GM19043 (cell line): ENCODE data around the gene PROCA1.
"Not testable (repeated sequence)": the region's sequence is repeated elsewhere in the genome, so short reads cannot be mapped to it uniquely, and the experiment has no call there.

ENCODE experiments used
- ATAC-seq: cut with Tn5 transposase; IDR thresholded peaks from one replicate; pipeline ENCODE4 v1.9.1; 2021; ENCODE audit warnings: low read depth; ENCODE audit not compliant: unreplicated experiment

Gene PROCA1

DNA sequence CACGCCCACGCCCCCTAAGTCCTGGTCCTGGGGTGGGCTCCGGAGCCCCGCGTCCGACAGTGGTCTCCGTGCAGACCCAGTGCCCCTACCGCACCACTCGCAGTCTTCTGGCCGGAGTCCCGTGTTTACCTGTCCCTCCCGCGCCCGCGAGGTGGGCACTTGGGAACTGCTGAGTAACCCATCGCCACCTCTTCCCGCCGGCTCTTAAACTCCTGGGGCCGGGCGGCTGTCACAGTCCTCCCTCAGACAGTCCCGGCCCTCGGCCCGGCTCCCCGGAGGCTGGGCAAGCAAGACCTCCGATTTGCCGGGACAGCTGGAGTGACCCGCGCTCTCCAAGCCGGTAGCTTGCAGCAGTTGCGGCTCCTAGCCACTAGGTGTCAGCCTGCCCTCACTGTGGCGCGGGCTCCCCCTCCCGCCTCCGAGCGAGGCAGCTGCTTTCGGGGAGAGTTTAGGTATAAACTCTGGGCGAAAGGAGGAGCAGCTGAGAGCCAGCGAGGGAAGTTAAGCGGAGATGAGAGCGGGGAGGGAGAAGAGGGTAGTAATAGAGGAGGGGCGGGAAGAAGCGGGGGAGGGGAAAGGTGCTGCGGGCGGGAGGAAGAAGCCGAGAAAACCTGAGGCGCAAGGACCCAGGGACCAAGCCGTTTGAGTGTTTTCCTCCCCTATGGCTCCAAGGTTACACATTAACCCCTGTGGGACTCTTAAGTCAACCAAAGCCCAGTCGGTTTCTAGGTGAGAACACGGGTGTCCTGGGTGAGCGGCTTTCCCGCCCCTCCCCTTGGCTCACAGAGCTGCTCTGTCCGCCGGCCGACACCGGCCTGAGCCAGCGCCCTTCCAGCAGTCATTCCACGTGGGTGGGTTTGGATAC is 15.2 kb upstream of the PROCA1 start:
- ATAC-seq, result peak; percentile 38

DNA sequence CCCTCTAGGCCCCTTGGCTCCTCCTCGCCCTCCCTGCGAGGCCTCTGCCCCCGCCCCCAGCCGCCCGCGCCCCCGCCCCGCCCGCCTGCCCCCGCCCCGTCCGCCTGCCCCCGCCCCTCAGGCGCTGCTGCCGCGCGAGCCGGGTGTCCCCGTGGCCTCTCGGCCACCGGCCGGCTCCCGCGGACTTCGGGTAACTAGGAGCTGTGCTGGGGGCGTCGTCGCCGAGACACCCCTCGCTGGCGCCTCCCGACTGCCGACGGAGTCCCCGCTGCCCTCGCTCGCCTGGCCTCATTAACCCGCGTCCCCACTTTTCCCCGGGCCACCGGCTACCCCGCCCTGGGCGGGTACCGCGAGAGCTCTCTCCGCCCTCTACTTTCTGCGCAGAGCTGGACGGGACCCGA is 14.5 kb upstream of the PROCA1 start, which contains the start of gene TLCD1:
TLCD1 (minus strand) TSS at position 8 of the 401 bp plus-strand sequence. CDS start 136 bp downstream, outside the sequence.
- no peak for ATAC-seq

DNA sequence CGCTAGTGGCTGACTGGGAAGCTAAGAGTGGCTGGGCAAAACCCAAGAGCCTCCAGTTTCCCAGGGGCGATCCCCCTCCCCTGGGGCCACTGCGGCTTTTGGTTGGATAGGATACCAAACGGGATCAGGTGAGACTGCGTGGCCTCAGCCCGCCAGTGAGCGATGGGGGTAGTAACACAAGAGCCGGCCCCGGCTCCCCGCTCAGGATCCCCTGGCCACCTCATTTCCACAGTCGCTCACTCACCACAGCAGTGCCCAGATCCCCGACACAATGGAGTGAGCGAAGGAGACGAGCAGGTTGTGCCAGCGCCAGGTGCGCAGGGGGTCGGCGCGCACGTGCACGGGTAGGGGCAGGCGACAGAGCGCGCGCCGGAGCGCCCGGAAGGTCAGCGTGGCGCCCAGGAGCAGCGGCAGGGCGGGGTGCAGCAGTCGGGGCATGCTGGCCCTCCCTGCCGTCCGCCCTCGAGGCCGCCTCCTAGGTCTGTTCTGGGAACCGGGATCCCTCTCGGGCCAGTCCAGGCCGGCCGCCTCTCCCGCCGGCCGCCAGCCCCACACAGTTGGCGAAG is 14.1 kb upstream of the PROCA1 start:
- ATAC-seq, result no peak

DNA sequence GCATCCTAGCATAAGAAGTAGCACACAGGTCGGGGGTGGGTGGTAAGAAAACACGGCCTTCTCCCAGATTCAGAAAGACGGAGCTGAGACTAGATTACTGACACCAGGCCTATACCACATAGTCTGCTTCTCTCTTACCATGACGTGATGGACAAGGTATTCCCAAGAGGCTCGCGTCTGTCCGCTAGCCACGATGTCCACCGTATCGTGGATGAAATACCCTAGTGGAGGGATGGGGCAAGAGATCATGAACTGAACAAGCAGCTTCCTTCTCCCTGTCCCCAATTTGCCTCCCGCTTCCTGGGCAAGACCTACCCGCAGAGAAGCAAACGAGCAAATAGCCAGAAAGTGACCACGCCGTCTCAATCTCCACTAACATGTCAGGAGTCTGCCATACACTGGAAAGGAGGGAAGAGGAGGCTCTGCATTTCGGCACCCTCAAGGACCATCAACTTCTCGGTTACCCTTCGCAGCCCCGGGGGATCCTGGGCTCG is 13.5 kb upstream of the PROCA1 start:
- no peak for ATAC-seq

DNA sequence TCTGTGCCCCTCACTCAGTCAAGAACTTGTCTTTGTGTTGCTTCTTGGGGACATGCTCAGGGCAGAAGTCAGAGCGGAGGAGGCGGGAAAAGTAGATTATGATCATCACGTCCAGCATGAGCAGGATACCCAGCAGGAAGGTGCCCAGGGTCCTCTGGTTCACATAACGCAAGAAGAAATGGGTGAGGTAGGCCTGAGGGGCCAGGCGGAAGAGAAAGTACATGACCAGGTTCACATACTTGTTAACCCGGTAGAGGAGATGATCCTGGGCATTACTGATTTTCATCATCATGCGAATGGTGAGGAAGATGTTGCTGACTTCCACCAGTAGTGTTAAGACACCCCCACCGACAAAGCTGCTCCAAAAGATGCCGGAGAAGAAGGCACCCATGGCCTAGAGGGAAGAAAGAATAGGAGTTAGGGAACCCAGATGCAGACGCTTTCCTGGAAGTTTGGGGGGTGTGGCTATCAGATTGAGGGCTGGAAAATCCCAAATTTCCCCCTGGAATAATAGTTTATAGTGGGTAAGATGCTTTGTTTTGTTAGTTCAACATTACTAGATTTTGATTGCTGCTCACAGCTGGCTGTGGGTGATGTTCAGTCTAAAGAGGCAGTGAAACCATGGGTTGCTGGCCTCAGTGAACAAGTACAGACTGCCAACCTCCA is 12.9 kb upstream of the PROCA1 start:
- ATAC-seq, result no peak

DNA sequence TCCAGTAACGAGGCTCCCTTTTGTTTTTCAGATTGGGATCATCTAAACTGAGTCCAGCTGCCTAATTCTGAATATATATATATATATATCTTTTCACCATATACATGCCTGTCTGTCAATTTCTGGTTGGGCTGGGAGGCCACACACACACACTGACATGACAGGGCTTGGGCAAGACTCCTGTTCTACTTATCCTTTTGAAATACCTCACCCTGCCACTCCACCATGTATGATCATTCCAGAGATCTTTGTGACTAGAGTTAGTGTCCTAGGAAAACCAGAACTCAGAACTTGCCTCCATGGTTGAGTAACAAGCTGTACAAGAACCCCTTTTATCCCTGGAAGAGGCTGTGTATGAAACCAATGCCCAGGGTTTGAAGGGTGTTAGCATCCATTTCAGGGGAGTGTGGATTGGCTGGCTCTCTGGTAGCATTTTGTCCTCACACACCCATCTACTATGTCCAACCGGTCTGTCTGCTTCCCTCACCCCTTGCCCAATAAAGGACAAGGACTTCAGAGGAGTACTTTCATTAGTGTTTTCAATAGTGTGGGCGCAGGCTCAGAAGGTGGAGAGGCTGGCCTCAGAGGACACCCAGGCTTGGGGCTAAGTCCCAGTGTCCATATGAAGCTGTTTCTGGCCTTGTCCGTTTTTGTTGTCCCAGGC is 12.3 kb upstream of the PROCA1 start:
- not testable (repeated sequence) for ATAC-seq

DNA sequence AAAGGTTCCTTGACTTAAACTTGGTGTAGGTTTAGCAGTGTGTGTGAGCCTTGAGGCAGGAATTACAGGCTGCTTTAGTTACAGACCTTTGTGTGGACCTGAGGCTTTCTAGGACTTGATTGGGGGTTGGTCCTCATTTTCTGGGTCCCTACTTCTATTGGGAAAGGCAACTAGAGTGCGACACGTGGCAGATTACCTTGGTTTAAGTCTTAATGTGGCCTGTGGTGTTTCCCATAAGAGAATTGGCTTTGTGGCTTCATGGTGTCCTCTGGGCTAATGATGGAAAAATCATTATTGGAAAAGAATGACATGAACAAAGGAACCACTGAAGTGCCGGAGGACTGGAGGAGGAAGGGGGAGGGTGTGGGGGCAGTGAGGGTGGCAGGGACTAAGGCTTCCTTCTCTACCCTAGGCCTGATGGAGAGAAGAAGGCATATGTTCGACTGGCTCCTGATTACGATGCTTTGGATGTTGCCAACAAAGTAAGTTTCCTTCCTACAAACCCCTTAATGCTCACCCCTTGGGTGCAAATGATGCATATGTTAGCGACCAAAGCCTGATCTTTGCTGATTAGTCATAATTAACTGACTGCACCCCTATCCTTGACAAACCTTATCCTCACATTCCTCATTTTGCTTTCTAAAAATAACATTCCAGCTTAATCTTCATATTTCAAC is 11.6 kb upstream of the PROCA1 start:
- ATAC-seq, result no peak

DNA sequence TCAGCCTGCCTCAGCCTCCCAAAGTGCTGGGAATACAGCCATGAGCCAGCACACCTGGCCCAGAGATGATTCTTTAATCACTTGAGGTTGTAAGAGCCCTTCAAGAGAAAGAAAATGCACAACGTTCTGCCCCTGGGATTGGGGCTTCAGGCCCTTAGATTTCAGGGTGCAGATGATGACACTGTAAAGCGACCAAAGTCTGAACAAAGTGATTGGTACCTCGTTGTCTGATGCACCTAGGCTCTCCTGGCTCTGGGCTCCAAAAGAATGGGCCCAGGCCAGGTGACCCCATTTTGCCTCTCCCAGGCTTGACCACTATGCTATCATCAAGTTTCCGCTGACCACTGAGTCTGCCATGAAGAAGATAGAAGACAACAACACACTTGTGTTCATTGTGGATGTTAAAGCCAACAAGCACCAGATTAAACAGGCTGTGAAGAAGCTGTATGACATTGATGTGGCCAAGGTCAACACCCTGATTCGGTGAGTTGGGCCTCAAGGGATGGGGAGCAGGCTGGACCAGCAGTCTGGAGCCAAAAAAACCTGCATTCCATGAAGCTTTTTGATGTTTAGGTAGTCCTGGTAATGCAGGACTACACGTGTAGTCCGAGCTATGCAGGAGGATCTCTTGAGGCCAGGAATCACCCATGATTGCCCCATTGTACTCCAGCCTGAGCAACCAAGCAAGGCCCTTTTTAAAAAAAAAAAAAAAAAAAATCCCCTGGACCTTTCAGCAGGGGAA is 10.9 kb upstream of the PROCA1 start:
- ATAC-seq, result no peak

DNA sequence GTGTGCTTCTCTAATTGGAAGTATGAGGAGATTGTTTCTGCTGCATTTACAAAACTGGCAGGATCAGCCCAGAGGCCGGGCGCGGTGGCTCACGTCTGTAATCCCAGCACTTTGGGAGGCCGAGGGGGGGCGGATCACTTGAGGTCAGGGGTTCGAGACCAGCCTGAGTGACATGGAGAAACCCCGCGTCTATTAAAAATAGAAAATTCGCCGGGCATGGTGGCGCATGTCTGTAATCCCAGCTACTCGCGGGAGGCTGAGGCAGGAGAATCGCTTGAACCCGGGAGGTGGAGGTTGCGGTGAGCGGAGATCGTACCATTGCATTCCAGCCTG is 9.3 kb upstream of the PROCA1 start:
- not testable (repeated sequence) for ATAC-seq

DNA sequence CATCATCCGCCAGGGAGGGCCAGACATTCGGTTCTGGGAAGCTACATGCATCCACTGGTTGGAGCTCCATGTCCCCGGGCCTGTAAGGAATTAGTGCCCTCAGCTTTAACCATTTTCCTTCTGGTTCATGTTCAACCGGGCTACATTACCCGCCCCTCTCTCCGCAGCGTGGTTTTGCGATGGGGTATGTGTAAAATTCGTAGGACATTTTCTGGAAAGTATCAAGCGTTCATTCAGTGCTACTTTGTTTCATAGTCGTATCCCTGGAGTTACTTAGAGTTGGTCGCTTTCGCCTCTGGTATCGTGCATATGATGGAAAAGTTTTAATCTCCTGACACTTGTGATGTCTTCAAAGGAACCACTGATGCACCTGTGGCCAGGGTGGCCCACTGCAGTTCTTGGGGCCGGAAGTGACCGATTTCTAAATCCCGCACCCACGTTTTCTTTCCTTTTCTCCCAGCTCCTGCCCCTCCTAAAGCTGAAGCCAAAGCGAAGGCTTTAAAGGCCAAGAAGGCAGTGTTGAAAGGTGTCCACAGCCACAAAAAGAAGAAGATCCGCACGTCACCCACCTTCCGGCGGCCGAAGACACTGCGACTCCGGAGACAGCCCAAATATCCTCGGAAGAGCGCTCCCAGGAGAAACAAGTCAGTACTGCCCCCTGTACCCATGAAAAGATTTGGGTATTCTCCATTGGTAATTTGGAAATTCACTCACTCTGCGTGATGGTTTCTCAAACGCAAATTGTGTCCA is 8.7 kb upstream of the PROCA1 start:
- no peak for ATAC-seq

DNA sequence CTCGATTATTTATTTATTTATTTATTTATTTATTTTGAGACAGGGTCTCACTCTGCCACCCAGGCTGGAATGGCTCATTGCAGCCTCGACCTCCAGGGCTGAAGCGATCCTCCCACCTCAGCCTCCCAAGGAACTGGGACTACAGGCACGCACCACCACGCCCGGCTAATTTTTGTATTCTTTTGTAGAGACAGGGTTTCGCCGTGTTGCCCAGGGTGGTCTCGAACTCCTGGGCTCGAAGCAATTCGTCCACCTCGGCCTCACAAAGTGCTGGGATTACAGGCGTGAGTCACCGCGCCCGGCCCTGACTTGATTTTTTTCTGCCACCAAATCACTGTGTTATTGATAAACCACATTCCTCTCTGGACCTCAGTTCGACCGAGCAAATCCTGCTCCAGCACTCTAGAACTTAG is 7.3 kb upstream of the PROCA1 start:
- ATAC-seq, result no peak

DNA sequence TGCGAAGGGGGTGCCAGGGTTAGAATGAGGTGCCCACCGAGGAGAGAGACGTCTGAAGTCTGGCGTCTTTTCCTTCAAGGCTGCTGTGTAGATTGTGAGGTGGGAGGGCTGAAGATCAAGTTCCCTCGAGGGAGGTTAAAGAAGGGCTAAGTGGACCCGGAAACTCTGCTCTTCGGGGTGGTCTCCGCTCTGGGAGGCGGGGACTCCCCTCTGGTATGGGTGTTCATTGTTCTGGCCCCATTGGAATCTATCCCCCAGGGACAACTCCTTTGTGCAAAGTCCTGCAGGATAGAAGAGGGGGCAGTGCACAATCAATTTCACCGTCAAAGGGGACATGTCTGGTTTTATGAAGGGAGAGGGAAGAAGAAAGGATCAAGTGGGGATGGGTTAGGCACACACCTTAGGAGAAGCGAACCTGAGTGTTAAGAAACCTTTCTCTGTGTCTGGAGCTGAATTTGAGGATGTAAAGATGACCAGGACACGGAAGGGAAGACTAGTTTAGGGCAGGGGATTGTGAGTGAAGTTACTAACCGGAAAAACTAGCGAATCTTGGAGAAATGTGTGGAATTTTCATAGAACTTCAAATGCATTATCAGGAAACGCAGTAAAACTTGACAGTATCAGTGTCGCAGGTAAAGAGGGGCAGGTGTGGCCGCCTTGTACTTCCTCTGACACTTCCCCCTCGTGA is 6.8 kb upstream of the PROCA1 start:
- ATAC-seq, result no peak

DNA sequence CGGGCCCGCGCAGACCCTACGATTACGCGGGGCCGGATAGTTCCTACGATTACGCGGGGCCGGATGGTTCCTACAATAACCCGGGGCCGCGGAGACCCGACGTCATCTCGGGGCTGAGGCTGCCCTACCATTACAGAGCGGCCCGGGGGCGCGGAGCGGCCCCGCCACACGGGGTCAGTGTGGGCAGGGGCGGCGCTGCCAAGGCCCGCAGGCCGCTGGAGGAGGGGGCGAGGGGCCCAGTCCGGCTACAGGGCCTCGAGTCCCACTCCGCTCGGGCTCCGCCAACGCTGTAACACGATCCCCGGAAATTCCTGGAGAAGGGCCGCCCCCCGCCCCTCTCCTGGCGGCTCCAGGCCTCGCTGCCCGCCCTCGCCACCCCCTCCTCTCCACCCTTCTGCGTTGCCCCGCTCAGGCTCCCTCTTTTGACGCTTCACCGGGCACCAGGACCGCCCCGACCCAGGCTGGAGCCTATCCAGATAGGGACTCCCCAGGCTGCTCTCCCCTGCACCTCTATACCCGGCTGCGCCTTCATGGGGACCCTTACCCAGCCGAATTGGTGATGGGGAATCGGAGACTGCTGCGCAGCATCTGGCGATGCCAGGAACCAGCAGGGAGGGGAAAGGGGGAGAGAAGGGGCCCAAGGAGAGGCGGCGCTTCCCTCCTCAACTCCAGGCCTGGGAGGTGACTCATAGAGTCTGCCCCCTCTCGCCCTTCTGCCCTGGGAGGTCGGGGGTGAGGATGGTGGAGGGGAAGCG is 6.1 kb upstream of the PROCA1 start, which contains the start of gene RAB34:
RAB34 (minus strand) TSS at position 291 of the 755 bp plus-strand sequence. CDS start 602 bp downstream, outside the sequence.
- no peak for ATAC-seq

DNA sequence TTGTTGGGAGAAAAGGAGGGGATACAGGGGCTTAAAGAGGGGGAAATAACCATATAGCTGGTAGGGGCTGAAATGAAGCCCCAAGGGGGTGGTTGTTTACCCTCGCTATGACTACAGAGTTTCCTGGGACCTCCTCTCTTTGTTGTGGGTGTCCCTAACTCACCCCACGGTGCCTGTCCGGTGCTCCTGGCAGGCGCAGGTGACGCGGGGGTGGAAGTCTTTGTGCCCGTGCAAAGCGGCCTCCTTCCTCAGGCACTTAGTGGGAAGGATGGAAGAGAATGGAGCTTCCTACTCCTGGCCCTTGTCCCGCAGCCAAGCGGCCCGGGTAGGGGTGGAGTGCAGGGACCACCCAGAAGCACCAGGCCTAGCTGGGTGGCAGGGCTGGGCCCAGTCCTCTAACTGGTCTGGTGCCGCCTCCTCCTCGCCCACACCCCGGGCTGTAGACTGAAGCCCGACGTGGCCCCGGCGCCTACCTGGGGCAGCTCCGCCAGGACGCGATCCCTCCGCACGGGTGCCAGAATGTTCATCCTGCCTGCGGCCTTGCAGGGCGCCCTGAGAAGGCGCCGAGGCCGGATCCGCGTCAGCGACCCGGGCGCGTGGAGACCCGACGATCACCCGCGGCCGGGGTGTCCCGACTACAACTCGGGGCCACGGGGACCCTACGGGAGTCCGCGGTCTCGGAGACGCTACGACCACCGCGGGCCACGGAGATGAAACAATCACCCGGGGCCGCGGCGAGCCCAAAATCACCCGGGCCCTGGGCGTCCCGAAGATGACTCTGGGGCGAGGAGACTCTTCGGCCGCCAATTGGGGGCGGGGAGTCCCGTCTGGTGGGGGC is 5.3 kb upstream of the PROCA1 start:
- ATAC-seq, result no peak

DNA sequence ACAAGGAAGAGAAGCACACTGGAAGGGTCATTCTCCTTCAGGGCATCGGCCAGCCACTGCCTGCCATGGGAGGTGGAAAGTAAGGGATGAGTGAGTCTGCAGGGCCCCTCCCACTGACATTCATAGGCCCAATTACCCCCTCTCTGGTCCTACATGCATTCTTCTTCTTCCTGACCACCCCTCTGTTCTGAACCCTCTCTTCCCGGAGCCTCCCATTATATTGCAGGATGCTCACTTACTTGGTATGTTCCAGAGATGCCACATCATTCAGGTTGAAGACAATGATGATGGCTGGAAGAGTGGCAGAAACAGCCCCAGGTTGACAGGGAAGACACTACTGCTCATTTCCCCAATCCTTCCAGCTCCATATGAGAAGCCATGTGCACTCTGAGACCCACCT is 3.5 kb upstream of the PROCA1 start:
- no peak for ATAC-seq

DNA sequence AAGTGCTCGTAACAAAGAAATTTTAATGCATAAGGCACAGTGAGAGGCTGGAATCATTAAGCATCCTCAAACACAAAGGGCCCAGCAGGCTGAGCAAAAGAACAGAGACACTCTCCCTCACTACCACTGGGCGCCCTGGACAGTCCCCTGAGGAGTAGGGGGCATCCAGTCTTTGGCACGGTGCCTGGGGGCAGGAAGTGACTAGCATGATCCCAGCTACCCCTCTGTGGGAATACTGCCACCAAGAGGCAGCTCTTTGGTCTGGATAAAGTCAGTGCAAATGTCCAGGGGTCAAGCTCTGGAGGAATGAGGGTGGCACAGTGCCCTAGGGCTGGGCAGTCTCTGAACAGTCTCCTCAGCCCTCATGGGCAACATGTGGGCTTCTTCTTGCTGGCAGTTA is 2.6 kb upstream of the PROCA1 start:
- no peak for ATAC-seq
